ENCODE results near the gene TEX2. TPM values are rescaled to one million over a fixed set of nuclear protein-coding genes. Genes with fewer than 3 reads are reported as not detected.

TEX2 gene
- total RNA-seq, 1 experiment from 2014 or later = 10.8 TPM

DNA sequence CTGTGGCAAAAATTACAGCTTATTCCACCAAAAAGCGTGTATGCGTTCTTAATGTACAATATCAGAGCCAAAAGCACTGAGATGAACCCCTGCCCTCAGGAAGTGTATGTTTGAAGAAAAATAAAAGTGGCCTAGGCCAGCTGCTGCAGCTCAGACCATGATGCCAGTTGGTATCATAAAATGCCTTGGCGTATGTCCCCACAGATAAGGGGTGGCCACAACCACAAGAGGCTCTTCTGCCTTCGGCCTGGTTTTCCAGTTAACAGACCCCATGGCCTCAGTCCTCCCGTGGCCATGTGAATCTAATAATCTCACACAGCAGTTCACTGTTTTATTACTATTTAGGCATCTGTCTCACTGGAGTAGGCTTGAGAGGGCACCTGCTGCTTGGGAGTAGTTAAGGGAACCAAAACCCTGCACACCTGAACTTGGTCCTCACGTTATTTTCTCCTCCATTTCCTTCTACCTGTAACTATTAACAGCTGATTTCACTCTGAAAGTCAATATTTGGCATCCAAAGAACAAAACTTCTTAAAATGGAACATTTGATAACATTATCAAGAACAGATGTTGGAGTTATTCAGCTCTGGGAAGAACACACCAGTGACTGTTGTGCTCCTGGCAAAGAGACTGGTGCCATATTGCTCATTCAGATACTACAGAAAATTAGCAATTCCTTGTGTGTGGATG lies 98.3 kb downstream of the TEX2 start (continued):
- TF ChIP-seq, protein P1, sequence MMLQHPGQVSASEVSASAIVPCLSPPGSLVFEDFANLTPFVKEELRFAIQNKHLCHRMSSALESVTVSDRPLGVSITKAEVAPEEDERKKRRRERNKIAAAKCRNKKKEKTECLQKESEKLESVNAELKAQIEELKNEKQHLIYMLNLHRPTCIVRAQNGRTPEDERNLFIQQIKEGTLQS (CRISPR knock-in tag; conservative IDR thresholded peaks at IDR 0.05) = no peak
- no peak for TF ChIP-seq ZNF232 (CRISPR knock-in tag; IDR thresholded peaks at IDR 0.05)
- TF ChIP-seq, protein P2, sequence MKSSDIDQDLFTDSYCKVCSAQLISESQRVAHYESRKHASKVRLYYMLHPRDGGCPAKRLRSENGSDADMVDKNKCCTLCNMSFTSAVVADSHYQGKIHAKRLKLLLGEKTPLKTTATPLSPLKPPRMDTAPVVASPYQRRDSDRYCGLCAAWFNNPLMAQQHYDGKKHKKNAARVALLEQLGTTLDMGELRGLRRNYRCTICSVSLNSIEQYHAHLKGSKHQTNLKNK (CRISPR knock-in tag; IDR thresholded peaks at IDR 0.05) = no peak
- TF ChIP-seq, protein P3, sequence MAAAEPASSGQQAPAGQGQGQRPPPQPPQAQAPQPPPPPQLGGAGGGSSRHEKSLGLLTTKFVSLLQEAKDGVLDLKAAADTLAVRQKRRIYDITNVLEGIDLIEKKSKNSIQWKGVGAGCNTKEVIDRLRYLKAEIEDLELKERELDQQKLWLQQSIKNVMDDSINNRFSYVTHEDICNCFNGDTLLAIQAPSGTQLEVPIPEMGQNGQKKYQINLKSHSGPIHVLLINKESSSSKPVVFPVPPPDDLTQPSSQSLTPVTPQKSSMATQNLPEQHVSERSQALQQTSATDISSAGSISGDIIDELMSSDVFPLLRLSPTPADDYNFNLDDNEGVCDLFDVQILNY (CRISPR knock-in tag; IDR thresholded peaks at IDR 0.05) = no peak

DNA sequence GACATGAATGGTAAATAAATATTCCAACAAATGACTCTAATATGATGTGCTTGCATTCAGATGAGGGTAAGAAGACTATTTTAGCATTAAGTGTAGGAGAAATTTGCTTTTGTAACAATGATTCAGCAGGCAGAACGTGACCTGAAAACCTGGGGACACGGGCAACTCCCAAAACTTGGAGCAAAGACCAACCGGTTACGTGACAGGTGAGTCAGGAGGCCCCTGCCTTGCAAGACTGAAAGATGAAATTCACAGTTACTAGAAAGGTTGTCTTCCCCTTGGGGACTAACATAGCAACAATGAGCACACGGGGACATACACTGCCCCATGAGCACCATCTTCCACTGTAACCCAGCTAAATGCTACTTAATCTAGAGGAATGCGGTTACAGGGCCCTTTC lies 99.6 kb downstream of the TEX2 start:
- peaks cover 7% of the 10 kb centered on the region for H3K4me1 Mint-ChIP-seq
- TF ChIP-seq, protein P3 (CRISPR knock-in tag; IDR thresholded peaks at IDR 0.05) = no peak
- TF ChIP-seq JAZF1 (CRISPR knock-in tag; IDR thresholded peaks at IDR 0.05) (no peak), MXD4 (CRISPR knock-in tag; IDR thresholded peaks at IDR 0.05; ENCODE audit: borderline replicate concordance) (no peak), SP1 (CRISPR knock-in tag; conservative IDR thresholded peaks at IDR 0.05) (no peak), ZNF416 (CRISPR knock-in tag; IDR thresholded peaks at IDR 0.05) (no peak)
- TF ChIP-seq, protein P4, sequence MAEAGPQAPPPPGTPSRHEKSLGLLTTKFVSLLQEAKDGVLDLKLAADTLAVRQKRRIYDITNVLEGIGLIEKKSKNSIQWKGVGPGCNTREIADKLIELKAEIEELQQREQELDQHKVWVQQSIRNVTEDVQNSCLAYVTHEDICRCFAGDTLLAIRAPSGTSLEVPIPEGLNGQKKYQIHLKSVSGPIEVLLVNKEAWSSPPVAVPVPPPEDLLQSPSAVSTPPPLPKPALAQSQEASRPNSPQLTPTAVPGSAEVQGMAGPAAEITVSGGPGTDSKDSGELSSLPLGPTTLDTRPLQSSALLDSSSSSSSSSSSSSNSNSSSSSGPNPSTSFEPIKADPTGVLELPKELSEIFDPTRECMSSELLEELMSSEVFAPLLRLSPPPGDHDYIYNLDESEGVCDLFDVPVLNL (CRISPR knock-in tag; IDR thresholded peaks at IDR 0.05; ENCODE audit: borderline replicate concordance, low read depth) = no peak
- TF ChIP-seq, protein P5, sequence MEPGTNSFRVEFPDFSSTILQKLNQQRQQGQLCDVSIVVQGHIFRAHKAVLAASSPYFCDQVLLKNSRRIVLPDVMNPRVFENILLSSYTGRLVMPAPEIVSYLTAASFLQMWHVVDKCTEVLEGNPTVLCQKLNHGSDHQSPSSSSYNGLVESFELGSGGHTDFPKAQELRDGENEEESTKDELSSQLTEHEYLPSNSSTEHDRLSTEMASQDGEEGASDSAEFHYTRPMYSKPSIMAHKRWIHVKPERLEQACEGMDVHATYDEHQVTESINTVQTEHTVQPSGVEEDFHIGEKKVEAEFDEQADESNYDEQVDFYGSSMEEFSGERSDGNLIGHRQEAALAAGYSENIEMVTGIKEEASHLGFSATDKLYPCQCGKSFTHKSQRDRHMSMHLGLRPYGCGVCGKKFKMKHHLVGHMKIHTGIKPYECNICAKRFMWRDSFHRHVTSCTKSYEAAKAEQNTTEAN (CRISPR knock-in tag; IDR thresholded peaks at IDR 0.05) = no peak
- TF ChIP-seq, protein P6, sequence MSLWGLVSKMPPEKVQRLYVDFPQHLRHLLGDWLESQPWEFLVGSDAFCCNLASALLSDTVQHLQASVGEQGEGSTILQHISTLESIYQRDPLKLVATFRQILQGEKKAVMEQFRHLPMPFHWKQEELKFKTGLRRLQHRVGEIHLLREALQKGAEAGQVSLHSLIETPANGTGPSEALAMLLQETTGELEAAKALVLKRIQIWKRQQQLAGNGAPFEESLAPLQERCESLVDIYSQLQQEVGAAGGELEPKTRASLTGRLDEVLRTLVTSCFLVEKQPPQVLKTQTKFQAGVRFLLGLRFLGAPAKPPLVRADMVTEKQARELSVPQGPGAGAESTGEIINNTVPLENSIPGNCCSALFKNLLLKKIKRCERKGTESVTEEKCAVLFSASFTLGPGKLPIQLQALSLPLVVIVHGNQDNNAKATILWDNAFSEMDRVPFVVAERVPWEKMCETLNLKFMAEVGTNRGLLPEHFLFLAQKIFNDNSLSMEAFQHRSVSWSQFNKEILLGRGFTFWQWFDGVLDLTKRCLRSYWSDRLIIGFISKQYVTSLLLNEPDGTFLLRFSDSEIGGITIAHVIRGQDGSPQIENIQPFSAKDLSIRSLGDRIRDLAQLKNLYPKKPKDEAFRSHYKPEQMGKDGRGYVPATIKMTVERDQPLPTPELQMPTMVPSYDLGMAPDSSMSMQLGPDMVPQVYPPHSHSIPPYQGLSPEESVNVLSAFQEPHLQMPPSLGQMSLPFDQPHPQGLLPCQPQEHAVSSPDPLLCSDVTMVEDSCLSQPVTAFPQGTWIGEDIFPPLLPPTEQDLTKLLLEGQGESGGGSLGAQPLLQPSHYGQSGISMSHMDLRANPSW (CRISPR knock-in tag; conservative IDR thresholded peaks at IDR 0.05; ENCODE audit: low read depth) = no peak
- CTCF ChIA-PET = interaction anchor here (0.7 kb wide), 1 partner anchor 30 kb away, joined by 3 read pairs; no protein-coding TSS in a partner anchor
- H3K9me3 Mint-ChIP-seq = no peaks in the 10 kb centered on the region
- H3K36me3 Mint-ChIP-seq = no peaks in the 10 kb centered on the region
- H3K4me3 Mint-ChIP-seq = no peak overlapping the region
- H3K27ac Mint-ChIP-seq = no peak overlapping the region
- no peaks in the 10 kb centered on the region for H3K27me3 Mint-ChIP-seq (ENCODE audit: low read depth)
- POLR2A ChIA-PET = no interaction called here
- no peak for ATAC-seq
- DNase-seq (ENCODE audit: low spot score) = no peak

DNA sequence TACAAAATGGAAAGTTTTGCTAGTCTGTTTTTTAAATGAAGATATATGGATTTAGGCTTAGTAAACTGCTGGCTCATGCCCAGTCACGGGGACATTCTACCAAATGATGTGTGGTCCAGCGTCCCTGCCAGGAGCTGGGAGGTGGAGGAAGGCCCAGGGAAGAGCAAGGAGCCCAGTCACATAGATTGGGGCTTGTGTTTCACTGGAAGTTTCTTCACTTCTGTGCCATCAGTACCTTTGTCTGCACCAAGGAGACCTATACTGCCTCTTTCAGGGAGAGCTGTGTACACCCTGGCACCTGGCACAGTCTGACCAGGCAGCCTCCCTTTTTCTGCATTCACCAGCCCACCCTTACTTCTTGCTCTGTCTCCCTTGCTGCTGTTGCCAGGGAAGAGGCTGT lies 100.5 kb downstream of the TEX2 start:
- Mint-ChIP-seq H3K27me3 (ENCODE audit: low read depth) (no peaks in the 10 kb centered on the region), H3K4me3 (no peak overlapping the region), H3K9me3 (no peaks in the 10 kb centered on the region), H3K4me1 (peaks cover 16% of the 10 kb centered on the region), H3K27ac (no peak overlapping the region), H3K36me3 (no peaks in the 10 kb centered on the region)
- ChIA-PET CTCF (interaction anchor here (1.1 kb wide), 1 partner anchor 29 kb away, joined by 3 read pairs; no protein-coding TSS in a partner anchor), POLR2A (interaction anchor here (0.5 kb wide), 1 partner anchor 281 kb away, joined by 3 read pairs; no protein-coding TSS in a partner anchor)
- ATAC-seq (no peak), DNase-seq (ENCODE audit: low spot score) (no peak)
- TF ChIP-seq NR1H2 (CRISPR knock-in tag; IDR thresholded peaks at IDR 0.05) (no peak), GABPB1 (CRISPR knock-in tag; IDR thresholded peaks at IDR 0.05) (no peak), NR3C1 (CRISPR knock-in tag; conservative IDR thresholded peaks at IDR 0.05; ENCODE audit: low read depth) (no peak)
- TF ChIP-seq, protein P7, sequence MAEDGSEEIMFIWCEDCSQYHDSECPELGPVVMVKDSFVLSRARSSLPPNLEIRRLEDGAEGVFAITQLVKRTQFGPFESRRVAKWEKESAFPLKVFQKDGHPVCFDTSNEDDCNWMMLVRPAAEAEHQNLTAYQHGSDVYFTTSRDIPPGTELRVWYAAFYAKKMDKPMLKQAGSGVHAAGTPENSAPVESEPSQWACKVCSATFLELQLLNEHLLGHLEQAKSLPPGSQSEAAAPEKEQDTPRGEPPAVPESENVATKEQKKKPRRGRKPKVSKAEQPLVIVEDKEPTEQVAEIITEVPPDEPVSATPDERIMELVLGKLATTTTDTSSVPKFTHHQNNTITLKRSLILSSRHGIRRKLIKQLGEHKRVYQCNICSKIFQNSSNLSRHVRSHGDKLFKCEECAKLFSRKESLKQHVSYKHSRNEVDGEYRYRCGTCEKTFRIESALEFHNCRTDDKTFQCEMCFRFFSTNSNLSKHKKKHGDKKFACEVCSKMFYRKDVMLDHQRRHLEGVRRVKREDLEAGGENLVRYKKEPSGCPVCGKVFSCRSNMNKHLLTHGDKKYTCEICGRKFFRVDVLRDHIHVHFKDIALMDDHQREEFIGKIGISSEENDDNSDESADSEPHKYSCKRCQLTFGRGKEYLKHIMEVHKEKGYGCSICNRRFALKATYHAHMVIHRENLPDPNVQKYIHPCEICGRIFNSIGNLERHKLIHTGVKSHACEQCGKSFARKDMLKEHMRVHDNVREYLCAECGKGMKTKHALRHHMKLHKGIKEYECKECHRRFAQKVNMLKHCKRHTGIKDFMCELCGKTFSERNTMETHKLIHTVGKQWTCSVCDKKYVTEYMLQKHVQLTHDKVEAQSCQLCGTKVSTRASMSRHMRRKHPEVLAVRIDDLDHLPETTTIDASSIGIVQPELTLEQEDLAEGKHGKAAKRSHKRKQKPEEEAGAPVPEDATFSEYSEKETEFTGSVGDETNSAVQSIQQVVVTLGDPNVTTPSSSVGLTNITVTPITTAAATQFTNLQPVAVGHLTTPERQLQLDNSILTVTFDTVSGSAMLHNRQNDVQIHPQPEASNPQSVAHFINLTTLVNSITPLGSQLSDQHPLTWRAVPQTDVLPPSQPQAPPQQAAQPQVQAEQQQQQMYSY (CRISPR knock-in tag; IDR thresholded peaks at IDR 0.05) = no peak
- TF ChIP-seq, protein P8, sequence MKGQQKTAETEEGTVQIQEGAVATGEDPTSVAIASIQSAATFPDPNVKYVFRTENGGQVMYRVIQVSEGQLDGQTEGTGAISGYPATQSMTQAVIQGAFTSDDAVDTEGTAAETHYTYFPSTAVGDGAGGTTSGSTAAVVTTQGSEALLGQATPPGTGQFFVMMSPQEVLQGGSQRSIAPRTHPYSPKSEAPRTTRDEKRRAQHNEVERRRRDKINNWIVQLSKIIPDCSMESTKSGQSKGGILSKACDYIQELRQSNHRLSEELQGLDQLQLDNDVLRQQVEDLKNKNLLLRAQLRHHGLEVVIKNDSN (CRISPR knock-in tag; IDR thresholded peaks at IDR 0.05) = no peak
- TF ChIP-seq, protein P9, sequence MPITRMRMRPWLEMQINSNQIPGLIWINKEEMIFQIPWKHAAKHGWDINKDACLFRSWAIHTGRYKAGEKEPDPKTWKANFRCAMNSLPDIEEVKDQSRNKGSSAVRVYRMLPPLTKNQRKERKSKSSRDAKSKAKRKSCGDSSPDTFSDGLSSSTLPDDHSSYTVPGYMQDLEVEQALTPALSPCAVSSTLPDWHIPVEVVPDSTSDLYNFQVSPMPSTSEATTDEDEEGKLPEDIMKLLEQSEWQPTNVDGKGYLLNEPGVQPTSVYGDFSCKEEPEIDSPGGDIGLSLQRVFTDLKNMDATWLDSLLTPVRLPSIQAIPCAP (CRISPR knock-in tag; IDR thresholded peaks at IDR 0.05) = no peak

All from WTC11 (cell line).